GM19455 (cell line): ENCODE results near the gene PCDHGC4.

Experiments used
- ATAC-seq: cut with Tn5 transposase; IDR thresholded peaks from one replicate; pipeline ENCODE4 v1.9.1; 2021; ENCODE audit not compliant: unreplicated experiment

Gene PCDHGC4

DNA sequence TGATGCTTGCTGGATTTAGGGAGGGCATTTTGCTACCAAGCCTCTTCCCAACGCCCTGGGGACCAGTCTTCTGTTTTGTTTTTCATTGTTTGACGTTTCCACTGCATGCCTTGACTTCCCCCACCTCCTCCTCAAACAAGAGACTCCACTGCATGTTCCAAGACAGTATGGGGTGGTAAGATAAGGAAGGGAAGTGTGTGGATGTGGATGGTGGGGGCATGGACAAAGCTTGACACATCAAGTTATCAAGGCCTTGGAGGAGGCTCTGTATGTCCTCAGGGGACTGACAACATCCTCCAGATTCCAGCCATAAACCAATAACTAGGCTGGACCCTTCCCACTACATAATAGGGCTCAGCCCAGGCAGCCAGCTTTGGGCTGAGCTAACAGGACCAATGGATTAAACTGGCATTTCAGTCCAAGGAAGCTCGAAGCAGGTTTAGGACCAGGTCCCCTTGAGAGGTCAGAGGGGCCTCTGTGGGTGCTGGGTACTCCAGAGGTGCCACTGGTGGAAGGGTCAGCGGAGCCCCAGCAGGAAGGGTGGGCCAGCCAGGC lies 27.0 kb downstream of the PCDHGC4 start:
- ATAC-seq: no peak

DNA sequence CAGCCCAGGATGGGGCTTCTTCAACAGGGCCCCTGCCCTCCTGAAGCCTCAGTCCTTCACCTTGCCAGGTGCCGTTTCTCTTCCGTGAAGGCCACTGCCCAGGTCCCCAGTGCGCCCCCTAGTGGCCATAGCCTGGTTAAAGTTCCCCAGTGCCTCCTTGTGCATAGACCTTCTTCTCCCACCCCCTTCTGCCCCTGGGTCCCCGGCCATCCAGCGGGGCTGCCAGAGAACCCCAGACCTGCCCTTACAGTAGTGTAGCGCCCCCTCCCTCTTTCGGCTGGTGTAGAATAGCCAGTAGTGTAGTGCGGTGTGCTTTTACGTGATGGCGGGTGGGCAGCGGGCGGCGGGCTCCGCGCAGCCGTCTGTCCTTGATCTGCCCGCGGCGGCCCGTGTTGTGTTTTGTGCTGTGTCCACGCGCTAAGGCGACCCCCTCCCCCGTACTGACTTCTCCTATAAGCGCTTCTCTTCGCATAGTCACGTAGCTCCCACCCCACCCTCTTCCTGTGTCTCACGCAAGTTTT lies 27.6 kb downstream of the PCDHGC4 start:
- no peak for ATAC-seq

DNA sequence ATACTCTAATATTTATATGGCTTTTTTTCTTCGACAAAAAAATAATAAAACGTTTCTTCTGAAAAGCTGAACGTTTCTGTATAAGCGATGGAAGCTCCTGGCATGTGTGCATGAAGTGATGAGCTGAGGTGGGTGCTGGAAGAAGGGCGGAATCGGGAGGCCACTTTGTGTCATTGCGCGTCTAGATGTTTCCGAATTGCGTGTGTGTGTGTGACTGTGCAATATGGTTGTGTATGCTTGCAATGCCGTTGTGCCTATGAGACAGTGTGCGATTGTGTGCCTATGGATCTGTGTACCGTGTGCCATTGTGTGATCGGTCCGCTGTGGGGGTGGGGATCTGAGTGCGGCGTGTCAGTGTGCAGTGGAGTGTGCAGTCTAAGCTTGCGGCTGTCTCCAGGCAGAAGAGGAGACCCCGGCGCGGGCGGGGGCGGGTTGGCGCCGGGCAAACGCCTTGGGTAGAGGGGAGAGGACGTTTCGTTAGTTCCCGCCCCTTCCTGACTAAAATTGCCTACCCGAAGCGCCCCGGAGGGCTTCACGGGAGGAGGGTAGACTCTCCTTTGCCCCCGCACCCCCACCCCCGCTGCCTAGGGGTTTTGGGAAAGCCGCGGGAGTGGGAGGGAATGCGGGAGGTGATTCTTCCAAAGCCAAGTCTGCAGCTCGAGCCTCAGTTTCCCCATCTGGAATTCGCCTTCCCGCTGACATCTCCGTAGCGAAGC lies 28.2 kb downstream of the PCDHGC4 start:
- ATAC-seq: no peak

DNA sequence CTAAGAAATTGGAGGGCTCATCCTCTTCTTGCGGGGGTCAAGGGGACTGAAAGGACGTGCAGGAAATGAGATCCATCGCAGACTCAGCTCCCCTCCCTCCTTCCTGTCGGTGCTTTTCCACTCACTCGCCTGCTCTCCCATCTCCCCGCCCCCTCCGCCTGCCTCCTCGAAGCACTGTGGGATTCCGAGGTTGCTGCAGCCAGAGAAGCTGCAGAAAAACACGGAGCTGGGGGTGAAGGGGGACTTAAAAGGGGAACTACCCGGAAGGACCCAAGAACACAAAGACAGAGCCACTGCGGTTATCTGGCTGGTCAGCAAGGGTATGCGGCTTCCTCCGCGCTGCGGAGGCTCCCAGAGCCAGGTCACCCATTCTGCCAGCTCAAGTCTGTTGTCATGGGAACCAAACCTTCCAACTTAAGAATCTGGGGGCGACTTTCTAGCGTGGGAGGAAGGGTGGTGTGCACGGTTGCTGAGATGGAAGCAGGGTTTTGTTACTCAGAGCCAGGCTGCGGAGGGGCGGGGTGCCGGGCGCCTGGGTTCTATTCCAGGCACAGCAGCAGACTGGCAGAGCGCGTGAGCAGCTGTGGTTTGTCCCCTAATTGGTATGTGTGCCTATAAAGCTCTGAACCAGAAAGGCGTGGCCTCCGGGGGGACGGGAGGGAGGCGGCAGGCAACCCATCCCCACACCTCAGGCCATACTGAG lies 28.9 kb downstream of the PCDHGC4 start:
- peak; percentile 21 for ATAC-seq

DNA sequence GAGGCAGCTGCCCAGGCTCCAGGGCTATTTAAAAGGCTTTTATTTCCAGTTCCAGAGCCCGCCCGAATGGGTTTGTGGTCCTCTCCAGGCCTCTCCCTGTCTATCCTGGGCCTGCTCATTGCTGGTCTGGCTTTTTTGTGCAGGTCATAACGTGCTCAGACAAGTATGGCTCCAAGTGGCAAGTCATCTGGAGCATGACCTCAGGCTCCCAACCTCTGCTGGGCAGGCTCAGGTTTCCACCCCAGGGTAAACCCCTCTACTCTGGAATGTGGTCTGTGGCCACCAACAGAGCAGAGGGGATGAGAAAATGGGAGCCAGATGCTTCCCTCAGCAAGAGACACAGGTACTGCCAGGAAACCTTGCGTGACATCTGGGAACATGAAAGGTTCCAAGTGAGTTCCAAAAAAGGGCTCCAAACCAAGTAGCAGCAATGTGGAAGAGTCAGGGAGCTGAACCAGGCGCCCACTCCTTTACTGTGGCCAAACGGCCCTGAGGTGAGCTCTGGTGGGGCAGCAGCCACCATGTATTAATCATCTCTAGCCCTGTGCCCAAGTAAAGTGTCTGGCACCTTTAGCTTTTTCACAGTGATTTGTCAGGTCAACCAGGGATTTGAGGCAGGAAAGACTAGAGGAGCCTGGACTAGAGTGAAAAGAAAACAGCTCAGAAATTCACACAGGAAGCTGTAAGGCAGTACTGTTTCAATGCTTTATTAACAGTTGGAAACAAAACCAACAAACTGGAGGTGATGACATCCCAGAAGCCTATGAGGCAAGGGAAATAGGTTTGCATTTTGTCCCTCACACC lies 29.7 kb downstream of the PCDHGC4 start:
- ATAC-seq: peak; percentile 6

DNA sequence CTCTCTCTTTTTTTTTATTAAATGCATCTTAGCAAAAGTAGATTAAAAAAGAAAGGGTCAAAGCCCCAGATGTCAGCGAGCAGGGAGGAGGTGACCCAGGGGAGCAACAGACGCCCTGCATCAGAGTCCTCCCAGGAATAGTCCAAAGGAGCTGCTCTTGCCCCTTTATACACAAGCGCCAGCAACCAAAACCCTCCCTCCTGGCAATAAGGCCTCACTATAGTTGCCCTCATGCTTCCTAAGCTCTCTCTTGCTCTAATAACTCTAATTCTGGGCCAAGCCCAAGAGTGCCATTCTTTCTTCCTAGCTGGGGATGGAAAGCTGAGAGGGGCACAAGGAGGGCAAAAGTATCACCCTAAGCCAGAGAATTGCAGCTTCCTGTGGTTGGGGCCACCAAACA lies 30.3 kb downstream of the PCDHGC4 start:
- no peak for ATAC-seq

DNA sequence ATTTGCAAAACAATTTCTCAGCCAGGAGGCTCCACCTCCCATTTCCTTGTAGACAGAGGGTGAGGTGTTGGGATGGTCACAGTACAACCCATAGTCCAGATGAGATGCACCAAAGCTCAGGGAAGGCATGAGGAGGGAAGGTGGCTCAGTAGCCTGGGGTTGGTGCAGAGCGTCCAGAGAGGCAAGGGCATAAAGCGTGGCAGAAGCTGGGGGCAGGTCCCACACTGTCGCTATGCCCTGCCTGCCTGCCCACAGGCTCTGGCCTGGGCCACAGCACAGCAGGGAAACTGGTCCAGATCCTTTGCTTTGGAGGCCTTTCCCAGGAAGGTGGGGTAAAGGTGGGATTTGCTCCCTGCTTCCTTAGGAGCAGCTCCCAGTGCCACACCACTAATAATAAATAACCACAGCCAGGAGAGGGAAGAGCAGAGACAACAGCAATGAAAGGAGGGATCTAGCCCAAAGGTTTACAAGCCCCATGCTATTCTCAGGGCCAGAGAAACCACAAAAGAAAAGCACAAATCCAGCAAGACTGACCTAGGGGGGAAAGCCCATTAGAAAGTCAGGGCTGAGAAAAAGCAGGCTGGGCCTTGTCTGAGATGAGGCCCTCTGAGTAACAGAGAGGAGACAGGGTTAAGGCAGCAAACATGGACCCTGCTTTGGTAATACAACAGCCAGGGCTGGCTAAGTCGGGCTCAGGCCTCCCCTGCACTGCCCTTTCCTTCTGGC lies 31.3 kb downstream of the PCDHGC4 start:
- ATAC-seq: no peak

DNA sequence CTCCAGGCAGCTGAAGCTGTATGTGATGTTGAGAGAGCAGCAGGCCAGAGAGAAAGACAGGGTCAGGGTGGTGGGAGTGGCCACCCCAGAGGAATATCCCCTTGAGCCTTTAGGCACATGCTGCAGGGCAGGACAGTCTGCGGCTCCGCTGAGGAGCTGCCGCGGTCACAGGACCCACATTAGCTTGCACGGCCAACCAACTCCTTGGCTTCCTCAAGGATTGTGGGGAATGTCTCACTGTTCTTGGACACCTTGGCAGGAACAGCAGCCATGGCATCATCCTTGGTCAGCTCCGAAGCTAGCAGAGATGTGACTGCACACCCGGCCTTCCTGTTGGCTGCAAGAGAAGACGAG lies 31.8 kb downstream of the PCDHGC4 start:
- no peak for ATAC-seq

DNA sequence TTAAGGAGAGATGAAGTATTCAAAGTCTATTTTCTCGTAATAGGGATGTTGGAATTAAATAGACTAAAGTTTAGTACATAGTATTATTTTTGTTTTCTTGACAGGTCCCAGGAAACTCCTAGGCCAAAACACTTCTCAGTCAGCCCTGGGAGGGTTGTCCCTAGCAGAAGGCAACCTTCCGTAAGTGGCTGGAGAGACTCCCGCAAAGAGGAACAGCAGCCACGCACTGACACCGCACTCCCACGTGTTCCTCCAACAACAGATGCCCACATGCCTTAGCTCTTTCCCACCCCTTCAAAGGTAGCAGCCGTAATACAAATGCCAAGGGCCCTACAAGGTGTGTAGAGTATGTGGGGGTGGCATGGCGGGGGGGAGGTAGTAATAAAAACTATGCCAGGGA lies 32.5 kb downstream of the PCDHGC4 start:
- no peak for ATAC-seq

DNA sequence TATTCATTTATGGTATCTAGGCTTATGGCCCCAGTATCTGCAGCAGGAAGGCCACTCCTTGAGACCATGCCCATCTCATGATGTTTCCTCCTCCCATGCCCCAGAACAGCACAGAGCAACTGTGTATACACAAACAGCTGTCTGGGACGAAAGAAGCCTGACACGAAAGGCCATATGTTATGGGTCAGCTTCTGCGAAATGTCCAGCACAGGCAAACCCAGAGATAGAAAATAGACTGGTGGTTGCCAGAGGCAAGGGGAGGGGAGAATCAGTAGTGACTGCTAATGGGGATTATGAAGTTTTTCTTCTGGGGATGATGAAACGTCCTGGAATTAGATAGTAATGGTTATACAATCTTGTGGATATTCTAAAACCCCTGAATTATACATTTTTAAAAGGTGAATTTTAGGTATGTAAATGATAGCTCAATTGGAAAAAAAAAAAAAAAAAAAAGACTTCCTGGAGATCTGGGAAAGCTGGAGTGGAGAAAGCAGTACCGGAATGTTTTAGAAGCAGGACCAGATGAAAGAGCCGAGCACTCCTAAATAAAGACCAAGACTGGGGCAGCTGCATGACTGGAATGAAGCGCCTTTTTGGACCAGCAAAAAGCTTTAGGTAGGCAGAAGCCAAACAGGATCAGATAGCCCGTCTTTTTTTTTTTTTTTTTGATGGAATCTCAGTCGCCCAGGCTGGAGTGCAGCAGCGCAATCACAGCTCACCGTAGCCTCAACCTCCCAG lies 33.2 kb downstream of the PCDHGC4 start:
- no peak for ATAC-seq

DNA sequence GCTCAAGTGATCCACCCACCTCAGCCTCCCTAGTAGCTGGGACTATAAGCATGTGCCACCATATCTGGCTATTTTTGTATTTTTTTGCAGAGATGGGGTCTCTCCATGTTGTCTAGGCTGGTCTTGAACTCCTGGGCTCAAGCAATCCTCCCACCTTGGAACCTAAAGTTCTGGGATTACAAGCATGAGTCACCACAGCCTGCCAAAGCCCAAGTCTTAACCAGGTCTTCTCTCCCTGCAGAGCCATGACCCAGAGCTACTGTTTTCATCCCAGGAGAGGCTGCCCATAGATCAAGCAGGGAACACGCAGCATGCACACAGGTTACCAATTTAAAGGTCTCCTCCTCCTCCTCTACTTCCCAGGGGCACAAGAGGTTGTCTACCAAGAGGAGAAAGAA lies 33.8 kb downstream of the PCDHGC4 start:
- no peak for ATAC-seq

DNA sequence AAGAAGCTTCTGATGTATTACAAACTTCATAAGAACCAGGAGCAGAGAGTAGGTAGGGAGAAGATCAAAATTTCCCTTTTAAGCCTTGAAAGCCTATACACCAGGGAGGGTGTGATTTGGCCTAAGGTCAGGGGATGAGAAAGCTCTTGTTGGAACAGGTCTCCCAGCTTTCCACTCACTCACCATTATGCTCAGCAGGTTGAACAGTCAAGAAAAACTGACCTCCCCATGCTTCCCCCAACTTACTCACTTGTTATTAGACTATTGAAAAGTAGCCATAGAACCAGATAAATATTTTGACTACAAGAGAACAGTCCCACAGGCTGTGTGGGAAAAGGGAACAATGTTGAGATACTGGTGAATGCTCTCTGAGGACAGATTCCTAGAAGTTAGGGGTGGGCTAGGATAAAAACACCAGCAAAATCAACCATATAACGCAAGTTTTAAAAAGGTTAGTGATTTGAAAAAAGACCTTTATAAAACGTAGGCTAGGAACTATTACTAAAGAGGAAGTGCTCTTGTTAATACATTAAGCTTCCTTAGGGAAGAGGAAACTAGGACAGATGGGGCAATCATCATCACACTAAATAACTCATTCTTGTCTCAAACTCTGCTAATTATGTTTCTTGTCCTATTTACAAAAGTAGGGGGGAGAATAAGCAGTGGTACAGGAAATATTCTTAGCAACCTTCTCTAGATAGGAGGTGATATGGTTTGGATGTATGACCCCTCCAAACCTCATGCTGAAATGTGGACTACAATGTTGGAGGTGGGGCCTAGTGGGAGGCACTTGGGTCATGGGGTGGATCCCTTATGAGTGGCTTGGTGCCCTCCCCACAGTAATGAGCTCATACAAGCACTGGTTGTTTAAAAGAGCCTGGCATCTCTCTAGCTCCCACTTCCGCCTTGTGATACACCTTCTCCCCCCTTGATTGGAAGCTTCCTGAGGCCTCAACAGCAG lies 35.1 kb downstream of the PCDHGC4 start:
- no peak for ATAC-seq

DNA sequence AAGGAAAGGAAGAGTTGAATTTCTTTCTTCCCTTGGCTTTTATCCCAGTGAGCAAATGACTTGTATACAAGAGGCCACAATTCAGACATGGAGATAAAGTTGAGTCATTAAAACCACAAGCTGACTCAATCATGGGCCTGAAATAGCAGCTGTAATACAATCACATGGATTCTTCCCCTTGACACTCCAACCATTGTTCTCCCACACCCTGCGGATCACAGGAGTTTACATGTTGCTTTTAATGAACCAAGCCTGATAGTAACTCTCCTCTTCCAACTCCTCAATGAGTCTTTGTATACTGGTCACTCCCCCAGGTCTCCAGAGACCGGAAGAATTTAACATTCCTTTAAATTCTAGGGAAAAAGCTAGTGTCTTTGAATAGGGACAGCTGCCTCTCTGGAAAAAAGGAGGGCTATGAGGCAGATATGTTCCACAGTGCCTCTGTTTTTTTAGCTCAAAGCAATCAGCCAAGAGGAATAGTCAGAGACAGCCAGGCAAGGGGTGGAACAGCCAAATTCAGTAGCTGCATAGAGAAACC lies 36.5 kb downstream of the PCDHGC4 start:
- ATAC-seq: no peak

DNA sequence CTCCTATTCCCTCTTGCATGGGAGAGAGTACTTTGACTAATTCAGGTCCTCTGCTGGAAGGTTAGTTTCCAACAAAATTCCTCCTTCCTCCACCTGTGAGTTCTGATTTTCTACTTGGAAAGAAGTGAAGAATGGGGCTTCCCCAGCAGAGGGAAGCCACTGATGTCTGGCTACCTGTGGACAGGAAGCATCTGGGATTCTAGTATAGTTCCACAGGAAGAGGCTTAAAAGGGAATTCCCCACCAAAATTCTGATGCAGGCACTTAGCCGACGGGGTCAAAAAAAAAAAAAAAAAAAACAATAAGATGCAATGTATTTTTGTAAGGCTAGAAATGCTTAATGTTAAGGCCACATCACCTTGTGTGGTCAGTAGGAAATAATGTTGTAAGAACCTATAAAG lies 37.5 kb downstream of the PCDHGC4 start:
- no peak for ATAC-seq

DNA sequence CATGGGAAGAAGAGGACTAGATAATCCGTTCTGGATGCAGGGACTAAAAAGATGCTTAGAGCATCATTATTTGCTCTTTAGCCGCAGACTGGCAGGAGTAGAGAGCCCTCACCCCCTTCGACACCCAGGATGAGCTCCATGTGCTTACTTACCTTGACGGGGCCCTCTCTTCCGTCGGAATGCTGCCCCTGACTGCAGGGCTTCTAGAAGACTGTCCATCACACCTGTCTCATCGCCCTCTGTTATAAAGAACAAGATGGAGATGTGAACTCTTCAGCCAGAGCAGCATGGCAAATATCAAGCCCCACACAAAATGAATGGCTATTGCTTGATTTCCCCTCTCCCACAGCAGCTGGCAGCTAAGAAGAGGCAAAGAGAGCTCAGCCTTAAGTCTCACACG lies 39.2 kb downstream of the PCDHGC4 start:
- ATAC-seq: no peak

DNA sequence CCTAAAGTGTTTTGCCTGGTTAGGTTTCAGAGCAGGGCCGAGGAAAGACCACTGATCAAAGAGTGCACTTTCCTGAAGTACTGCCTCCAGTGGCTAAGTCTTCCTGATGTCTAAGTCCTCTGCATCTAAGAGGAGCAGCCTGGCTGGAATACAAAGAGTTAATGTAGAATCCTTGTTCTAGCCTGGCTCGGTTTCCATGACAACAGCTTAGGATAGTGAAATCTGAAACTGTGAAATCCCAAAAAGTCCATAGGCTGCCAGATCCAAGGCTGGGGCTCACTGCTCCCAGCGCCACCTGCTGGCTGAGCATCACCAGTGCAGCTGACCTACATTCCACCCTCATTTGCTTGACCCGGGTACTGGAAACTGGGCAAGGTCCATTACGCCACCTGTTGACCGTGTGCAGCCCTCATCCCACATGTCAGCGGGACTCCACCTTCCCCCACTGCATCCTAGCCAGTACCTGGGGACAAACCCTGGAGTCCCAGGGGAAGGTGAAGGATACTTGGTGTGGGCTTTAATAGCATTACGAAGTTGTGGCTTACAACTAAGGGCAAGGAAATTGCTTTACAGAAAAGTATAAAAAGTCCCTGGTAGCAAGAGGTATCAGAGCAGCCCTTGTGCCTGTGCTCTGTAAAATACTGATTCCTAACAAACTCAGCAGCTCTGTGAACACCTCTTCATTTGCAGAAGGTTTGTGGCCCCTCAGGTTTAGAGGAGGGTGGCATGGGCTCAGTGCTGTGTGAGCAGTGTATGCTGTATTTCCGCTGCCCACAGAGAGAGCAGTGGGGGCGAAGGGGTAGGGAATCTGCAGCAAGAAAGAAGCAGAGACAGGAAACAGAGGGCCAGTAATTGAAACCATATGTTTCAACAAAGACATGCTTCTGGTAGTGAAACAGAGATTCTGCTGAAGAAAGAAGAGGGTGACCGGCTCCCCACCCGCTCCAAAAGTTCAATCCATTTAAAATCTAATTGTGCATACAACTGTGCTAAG lies 40.1 kb downstream of the PCDHGC4 start:
- peak; percentile 55 for ATAC-seq

DNA sequence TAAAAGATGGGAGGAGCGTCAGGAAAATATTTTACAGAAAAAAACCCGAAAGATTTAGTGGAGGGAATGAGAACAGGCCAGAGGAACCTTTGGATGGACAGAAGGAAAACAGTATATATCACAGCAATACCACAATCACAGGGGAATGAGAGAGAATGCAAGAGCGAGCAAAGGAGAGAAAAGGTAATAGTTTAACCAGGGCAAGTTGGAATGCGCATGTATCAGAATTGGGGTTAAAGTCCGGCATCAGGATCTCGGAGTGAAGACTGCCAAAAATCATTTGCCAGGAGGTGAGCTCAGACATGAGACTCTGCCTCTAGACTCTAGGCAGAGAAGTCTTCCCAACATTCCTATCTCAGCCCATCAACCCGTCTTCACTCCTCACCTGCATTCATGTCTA lies 40.8 kb downstream of the PCDHGC4 start:
- ATAC-seq: no peak

DNA sequence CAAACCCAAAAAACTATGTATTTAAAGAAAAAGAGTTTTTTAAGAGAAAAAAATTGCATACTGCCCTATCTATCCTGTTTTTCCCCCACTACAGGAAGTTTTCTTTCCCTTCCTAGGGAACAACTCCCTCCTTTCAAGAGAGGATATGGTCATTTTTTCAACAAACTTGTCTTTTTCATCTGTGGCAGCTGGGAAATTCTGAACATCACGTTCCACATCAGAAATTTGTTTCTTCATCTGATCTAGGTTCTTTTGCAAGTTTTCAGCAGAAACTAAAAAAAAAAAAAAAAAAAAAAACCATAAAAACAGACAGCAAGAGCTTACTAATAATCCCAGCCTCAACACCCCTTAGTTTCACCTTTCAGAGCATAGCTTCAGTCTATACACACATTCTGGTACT lies 42.6 kb downstream of the PCDHGC4 start:
- no peak for ATAC-seq
